Lung (tissue), 12 donors: Measurements from ENCODE around the gene ADGRV1. TPM values are rescaled to one million over a fixed set of nuclear protein-coding genes. Genes with fewer than 3 reads are reported as not detected.

ENCODE experiments used
- ATAC-seq: fragments of 200-7000 bp; cut with Tn5 transposase; one replicate; pipeline ENCODE4 v1.9.1; 2020; ENCODE audit warnings: moderate number of reproducible peaks; ENCODE audit not compliant: insufficient read depth, low FRiP score
- DNase-seq, 3 donors: peaks; one replicate each; pipeline ENCODE4 v3.0.0-alpha.2; 2013 to 2017
- H3K27ac ChIP-seq, 2 donors: one replicate each; pipeline ENCODE4 v1.5.1; 2013; ENCODE audit warnings: mild to moderate bottlenecking in 2 of 2, moderate library complexity in 2 of 2, control low read depth in 1 of 2, inconsistent platforms in 1 of 2, low read depth in 1 of 2, low read length in 1 of 2
- H3K27me3 ChIP-seq, 3 donors: one replicate each; pipeline ENCODE4 v1.5.1; 2013; ENCODE audit warnings: low read length in 2 of 3; ENCODE audit not compliant: control insufficient read depth in 3 of 3, insufficient read depth in 3 of 3
- H3K36me3 ChIP-seq, 4 donors: one replicate each; pipeline ENCODE4 v1.5.1; 2013; ENCODE audit warnings: low read length in 4 of 4, mild to moderate bottlenecking in 1 of 4, moderate library complexity in 1 of 4; ENCODE audit not compliant: control insufficient read depth in 4 of 4, insufficient read depth in 4 of 4
- H3K4me1 ChIP-seq, 5 donors: one replicate each; pipeline ENCODE4 v1.5.1; 2013; ENCODE audit warnings: low read length in 5 of 5, mild to moderate bottlenecking in 2 of 5, moderate library complexity in 1 of 5; ENCODE audit not compliant: control insufficient read depth in 5 of 5, insufficient read depth in 5 of 5
- H3K4me3 ChIP-seq: one replicate; pipeline ENCODE4 v1.5.1; 2013; ENCODE audit warnings: mild to moderate bottlenecking, control low read depth, moderate library complexity
- H3K9ac ChIP-seq, 2 donors: one replicate each; pipeline ENCODE4 v1.5.1; 2013; ENCODE audit warnings: low read length in 2 of 2, control low read depth in 1 of 2; ENCODE audit not compliant: insufficient read depth in 1 of 2
- H3K9me3 ChIP-seq, 4 donors: one replicate each; pipeline ENCODE4 v1.5.1; 2013; ENCODE audit warnings: low read length in 3 of 4, mild to moderate bottlenecking in 1 of 4, moderate library complexity in 1 of 4; ENCODE audit not compliant: control insufficient read depth in 4 of 4, insufficient read depth in 3 of 4
- WGBS, 2 donors: extraction: QIAGEN DNeasy Blood & Tissue Kit; methylation state at CpG; one replicate each; pipeline ENCODE4 v1.1.7; 2013; 5-methylcytosine and 5-hydroxymethylcytosine counted together
- polyA plus RNA-seq, 2 donors: library from polyadenylated mRNA; stranded (reverse); fragments of 200-250 nt; gene quantifications; one replicate each; pipeline ENCODE4 v1.2.1, GENCODE V29; 2013
- total RNA-seq, 2 donors: library from RNA; depleted of rRNA in 1 of 2; stranded (reverse); fragments of >200 nt in 1 of 2; gene quantifications; one replicate each; pipeline ENCODE4 v1.2.1, GENCODE V29; 2014 to 2021
- TF ChIP-seq, protein P1 (sequence below): IDR thresholded peaks from 2 replicates; pipeline ENCODE4 v1.5.1; 2012; ENCODE audit warnings: mild to moderate bottlenecking; ENCODE audit errors: control extremely low read depth, extremely low read depth
- donor health status: control.
- donor health status: control.
- donor health status: Bipolar disorder and iron deficiency.
- donor health status: healthy.
- donor health status: DM: yes; HTN: yes; CAD: no.

ADGRV1 gene
- total and polyA plus RNA-seq, 4 donors = 3.6 to 66.2 (median 28.2) TPM

GRCh38 chr5:90518661-90519060, 39.9 kb upstream of the ADGRV1 start:
- Histone ChIP-seq H3K9me3 (no peaks in the 10 kb centered on the region), H3K4me1 (peaks cover 0 to 10% (median 0%) of the 10 kb centered on the region in 5 donors), H3K9ac (no peak overlapping the region), H3K27ac (no peak overlapping the region), H3K27me3 (no peaks in the 10 kb centered on the region), H3K4me3 (no peak overlapping the region), H3K36me3 (peaks cover 4 to 23% (median 11%) of the 10 kb centered on the region in 4 donors)
- DNase-seq (no peak), ATAC-seq (no peak)
- TF ChIP-seq, protein P1, sequence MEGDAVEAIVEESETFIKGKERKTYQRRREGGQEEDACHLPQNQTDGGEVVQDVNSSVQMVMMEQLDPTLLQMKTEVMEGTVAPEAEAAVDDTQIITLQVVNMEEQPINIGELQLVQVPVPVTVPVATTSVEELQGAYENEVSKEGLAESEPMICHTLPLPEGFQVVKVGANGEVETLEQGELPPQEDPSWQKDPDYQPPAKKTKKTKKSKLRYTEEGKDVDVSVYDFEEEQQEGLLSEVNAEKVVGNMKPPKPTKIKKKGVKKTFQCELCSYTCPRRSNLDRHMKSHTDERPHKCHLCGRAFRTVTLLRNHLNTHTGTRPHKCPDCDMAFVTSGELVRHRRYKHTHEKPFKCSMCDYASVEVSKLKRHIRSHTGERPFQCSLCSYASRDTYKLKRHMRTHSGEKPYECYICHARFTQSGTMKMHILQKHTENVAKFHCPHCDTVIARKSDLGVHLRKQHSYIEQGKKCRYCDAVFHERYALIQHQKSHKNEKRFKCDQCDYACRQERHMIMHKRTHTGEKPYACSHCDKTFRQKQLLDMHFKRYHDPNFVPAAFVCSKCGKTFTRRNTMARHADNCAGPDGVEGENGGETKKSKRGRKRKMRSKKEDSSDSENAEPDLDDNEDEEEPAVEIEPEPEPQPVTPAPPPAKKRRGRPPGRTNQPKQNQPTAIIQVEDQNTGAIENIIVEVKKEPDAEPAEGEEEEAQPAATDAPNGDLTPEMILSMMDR = no peak

DNA sequence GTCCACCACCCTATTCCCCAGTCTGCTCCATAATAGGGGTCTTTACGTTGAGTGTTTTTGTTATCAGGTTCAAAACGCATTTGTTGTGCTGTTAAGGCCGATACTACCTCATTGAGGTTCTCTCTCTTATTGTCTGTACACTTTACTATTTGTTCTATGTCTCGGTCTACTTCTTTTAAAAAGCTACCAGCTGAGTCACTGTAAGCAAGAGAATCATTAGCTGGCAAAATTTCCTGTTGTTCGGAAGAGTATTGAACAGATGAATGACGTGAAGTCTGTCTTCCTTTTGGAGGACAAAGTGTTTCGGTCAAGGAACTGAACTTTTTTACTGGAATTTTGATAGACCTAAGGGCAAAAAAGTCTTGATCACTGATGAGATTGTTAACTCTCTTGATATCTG, 39.5 kb upstream of the ADGRV1 start:
- no peak overlapping the region for H3K27ac ChIP-seq
- no peaks in the 10 kb centered on the region for H3K9me3 ChIP-seq
- H3K4me1 ChIP-seq = peaks cover 0 to 10% (median 0%) of the 10 kb centered on the region in 5 donors
- TF ChIP-seq, protein P1 = no peak
- peaks cover 4 to 27% (median 11%) of the 10 kb centered on the region in 4 donors for H3K36me3 ChIP-seq
- ATAC-seq = no peak
- no peaks in the 10 kb centered on the region for H3K27me3 ChIP-seq
- no peak for DNase-seq
- no peak overlapping the region for H3K9ac ChIP-seq
- H3K4me3 ChIP-seq = no peak overlapping the region
- WGBS, 2 donors = 95% methylated on average over 7 of the region's 7 CpGs

DNA sequence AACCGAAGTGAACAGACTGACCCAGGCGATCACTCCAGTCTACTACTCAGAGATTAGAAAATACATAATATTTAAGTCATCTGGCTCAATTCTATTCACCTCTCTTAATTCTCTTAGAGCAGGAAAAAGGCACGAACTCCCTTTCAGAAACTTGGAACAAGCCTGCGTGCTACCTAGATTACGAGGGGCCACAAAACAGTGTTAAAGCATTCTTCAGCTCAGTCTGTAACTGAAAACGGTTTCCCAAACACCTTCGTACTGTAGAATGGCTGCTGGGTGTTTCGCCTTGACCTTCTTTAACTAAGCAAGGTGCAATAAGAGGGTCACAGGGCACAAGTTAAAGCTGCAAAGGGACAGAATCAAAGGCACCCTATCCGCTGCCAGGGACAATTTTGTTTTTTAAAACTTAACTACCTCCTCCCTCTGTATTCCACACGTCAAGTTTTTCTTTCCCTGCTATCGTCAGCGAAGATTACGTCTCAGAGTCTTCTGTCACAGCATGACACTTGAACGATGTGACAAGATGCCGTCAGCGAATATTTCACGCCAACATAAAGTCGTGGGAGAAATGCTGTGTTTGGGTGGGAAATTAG, 29.9 kb upstream of the ADGRV1 start:
- no peak for ATAC-seq
- Histone ChIP-seq H3K9ac (peak overlapping the region; percentile 90 to 95), H3K27me3 (peaks cover 0 to 7% (median 3%) of the 10 kb centered on the region in 3 donors), H3K27ac (peak overlapping the region; percentile 98), H3K36me3 (peaks cover 0 to 9% (median 5%) of the 10 kb centered on the region in 4 donors), H3K9me3 (no peaks in the 10 kb centered on the region), H3K4me3 (peak overlapping the region; percentile 97), H3K4me1 (peaks cover 0 to 17% (median 3%) of the 10 kb centered on the region in 5 donors)
- 5 to 10% methylated on average over 18 of the region's 18 CpGs for WGBS, 2 donors
- TF ChIP-seq, protein P1 = no peak
- peak in 2 of 3 donors; percentile 50 to 67 for DNase-seq
